ENCODE results near the gene LDLRAP1.

The LDLRAP1 gene

DNA sequence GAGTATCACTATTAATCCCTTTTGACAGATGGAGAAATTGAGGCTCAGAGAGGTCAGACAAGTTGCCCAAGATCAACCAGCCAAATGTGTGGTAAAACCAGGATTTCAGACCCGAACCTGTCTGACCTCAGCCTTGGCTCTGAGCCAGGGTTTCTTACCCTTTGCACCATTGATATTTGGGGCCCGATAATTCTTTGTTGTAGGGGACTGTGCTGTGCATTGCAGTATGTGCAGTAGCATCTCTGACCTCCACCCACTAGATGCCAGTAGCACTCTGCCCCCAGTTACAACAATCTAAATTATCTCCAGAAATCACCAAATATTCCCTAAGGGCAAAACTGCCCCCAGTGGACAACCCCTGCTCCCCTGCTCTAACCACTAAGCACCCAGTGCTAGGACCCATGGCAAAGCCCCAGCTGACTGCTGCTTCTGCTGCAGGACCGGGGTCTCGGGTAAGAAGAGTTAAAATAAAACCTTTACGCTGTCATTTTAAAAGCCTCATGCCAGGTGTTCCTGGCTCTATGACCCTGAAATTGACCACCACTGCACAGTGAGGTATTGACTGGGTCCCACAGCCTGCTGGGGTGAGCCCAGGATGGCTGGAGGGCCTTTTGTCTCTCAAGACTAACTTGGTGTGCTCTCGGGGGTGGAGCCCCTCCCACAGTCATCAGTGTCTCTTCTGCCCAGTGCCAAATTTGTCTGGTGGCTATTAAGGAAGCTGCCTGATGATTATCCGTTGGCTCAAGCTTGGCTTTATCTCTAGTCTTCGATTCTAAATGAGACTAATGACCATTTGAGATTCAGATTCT, 67.6 kb downstream of the LDLRAP1 start:
- peak; percentile 24 for DNase-seq

DNA sequence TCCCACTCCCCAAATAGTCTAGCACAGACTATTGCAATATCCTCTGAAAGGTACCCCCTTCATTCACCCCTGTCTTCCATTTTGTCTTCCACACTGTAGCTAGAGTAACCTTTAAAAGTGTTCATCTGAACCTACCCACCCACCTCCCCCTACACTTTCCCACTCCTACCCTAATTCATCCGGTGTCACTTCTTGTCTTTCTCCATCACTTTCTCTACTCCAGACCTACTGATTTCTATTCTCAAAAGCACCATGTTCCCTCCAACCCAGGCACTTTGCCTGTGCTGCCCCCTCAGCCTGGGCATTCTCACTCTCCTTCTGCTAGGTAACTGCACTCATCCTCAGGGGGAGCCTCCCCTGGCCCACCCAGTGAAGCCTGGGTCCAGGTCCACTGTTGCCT, 68.4 kb downstream of the LDLRAP1 start:
- no peak for DNase-seq

DNA sequence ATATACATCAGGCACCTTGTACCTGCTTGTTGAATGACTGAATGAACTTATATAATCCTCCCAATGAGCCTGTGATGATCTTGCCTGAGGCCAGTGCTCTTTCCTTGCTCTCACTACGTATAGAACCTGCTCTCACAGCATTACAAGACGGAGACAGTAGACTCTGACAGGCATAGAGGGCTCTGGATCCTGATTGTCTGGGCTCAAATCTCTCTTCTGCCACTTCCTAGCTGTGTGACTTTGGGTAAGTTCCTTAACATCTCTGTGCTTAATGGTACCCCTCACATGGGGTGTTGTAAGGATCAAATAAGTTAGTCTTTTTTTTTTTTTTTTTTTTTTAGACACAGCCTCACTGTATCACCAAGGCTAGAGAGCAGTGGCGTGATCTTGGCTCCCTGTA, 69.0 kb downstream of the LDLRAP1 start:
- no peak for DNase-seq

DNA sequence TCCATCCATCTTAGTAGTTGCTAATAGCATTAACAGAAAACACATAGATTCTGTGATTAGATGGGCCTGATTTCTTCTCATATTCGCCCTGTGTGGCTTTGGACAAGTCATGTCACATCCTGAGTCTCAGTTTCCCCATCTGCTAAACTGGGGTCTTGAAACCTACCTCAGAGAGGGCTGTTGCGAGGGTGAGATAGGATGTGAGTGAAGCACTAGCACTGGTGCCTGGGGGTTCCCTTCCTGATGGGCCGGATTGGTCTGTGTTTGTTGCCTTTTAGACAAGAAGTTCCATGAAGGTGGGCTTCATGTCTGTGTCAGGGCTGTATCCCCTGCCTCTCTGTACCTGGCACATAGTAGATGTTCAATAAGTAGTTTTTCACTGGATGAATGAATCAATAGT, 69.7 kb downstream of the LDLRAP1 start:
- no peak for DNase-seq

DNA sequence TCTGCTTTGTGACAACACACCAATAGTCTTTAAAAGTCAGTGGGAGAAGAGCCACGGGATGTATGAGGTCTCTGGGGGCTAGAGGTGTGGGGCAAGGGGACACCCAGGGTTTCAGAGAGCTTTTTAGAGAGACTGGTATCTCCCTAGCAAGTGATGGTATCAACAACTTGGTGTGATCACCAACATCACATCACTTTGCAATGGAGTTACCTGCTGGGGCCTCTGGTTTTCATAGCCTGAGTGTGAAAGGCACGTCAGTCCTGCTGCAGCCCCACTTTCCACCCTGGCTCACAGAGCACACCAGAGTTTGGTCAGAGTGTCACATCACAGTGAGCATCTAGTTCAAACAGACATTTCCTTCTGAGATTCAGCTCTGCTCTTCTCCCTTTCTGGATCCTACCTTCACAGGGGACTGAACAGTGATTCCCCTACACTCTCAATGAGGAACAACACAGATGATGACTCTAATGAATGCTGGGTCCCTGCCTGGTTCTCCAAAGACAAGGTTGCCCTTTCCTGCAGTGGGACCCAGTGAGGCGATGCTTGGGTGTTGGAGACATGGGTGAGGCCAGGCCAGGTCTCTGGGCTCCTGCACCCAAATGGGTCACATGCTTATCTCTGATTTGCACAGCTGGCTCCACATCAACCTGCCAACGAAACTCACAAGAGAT, 71.2 kb downstream of the LDLRAP1 start:
- DNase-seq: no peak

DNA sequence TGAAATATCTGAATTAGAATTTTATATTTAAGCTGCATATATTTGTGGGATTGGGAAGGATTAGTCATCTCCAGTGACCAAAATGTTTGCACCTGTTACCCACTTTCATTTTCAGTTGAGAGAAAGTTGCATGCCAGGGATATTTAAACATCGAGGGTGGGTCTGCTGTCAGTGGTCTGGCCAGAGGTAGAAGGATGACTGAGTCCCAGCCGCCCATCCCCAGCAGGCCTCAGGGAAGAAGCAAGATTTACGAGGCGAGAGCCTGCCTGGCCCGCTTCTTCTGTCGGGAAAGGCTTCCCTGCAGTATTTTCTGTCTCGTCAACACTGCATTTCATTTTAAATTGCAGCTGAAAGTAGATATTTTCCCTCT, 71.8 kb downstream of the LDLRAP1 start:
- no peak for DNase-seq

DNA sequence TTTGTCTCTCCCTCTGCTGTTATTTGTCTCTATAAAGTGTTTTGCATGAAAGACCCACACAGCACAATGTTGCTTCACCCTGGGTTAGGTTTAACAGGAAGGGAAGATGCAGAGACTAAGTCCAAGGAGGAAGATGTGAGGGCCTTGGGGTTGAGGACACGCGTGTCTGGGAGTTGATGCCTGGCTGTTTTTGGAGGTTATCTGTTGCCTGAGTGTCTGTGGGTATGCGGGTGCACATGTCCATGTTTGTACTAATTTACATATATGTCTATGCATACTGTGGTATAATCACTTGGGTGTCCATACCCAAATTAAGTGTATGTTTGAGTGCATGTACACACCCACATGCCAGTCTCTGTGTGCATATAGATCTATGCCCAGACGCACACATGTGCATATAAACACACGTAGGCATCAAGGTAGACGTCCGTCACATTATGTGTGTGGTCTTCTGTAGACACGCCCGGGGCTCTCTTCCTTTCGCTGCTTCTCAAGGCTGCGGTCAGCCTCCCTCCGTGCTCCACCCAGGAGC, 72.2 kb downstream of the LDLRAP1 start:
- no peak for DNase-seq

DNA sequence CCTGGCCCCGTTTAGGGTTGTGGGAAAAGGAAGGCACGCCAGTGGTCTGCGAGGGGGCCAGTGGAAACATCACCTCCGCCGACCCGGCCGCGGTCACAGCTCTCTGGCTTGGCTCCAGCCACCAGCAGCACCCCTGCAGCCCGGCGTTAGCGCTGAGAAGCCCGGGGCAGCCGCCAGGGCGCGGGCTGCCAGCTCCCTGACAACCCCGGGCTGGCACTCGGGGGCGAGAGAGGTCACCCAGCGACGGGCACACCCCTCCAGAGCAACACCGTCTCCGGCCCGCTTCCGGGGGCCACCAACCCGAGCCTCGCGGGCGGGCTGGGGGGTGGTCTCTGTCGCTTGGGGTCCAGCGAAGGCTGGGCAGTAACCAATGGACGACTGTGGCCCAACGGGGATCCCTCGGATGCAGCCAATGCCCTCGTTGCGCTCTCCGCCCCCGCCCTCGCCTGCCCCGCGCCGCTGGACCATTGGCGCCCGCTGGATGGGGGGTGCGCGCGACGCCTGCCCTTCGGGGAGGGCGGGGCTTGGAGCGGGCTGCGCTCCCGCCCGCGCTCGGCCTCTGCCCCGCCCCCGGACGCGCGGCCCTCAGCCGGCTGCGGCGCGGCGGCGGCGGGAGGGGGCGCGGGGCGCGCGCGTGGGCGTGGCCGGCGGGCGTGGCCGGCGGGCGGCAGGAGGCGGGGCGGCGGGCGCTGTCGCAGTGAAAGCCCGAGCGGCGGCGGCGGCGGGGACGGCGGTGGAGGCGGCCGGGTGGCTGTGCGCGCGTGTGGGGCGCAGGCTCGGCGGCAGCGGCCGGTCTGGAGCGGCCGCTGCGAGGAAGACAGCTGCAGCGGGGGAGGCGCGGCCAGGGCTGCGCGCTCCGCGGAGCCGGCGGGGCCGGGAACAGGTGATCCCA, 72.9 kb downstream of the LDLRAP1 start, which contains the start of gene MAN1C1:
MAN1C1 (plus strand) TSS at position 697 of the 892 bp plus-strand sequence. CDS start 1,007 bp downstream, outside the sequence.
- DNase-seq: peak; percentile 62

DNA sequence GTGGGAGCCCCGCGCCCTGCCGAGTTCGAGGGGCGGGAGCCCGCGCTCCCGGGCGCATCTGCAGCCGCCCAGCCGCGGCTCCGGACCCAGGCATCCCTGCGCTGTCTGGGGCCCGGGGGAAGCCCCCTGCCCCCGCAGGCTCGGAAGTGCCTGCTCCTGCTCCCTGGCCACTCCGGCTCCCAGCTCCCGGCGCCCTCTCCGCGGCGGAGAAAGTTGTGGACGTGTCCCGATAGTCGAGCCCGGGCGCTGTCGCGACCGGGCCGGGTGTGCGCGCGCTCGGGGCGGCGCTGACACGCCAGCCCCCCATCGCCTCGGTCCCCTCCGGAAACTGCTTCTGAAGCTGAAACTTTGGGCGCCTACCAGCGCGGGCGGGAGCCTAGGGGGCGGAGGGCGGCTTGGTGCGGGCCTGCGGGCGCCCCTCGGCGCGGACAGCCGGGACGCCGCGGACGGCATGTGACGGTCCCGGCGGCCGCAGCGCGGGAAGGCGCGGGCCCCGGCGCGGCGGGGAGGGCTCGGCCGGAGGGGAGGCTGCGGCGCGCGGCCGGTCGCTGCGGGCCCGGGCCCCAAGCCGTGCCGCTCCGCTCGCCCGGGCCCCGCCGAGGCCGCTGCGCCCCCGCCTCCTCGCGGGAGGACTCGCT, 73.7 kb downstream of the LDLRAP1 start:
- DNase-seq: no peak

DNA sequence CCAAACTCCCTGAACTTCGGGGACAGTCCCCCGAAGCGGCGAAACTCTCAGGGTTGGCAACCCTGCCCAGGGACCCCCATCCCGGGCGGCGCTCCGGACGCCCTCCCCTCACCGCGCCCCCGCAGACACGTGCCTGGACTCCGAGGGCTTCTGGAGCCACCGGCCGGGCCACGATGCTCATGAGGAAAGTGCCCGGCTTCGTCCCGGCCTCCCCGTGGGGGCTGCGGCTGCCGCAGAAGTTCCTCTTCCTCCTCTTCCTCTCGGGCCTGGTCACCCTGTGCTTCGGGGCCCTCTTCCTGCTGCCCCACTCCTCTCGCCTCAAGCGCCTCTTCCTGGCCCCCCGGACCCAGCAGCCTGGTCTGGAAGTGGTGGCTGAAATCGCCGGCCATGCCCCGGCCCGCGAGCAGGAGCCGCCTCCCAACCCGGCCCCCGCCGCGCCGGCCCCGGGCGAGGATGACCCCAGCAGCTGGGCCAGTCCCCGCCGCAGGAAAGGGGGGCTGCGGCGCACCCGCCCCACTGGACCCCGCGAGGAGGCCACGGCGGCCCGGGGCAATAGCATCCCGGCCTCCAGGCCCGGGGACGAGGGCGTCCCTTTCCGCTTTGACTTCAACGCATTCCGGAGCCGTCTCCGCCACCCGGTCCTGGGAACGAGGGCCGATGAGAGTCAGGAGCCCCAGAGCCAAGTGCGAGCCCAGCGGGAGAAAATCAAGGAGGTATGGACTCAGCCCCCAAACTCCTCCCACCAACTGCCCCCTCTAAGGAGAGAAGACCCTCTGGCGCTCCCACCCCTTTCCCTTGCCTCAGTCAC, 74.4 kb downstream of the LDLRAP1 start:
- peak; percentile 40 for DNase-seq

DNA sequence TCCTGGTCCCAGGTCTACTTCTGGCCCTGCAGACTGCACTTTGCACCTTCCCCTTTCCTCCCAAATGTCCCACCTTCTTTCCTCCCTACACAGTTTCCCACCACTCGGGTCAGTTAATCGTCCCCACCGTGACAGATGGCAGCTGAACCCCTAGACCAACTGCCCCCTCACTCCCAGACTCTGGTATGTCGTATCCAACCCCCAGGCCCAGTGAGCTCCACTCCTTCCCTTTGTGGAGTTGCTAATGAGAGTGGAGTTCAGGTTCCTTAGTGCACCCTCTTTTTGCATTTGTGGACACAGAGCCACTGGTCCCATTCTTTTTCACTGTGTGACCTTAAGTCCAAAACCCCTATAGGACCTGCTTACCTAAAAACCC, 75.0 kb downstream of the LDLRAP1 start:
- no peak for DNase-seq

Data from MV-4-11 (cell line).